Measurements from ENCODE around the gene MTHFD1L. TPM values are rescaled to one million over a fixed set of nuclear protein-coding genes. Genes with fewer than 3 reads are reported as not detected.
A peak's percentile ranks its signal among the peaks of the same experiment; 100 is the strongest.

The MTHFD1L gene
- total RNA-seq, 1 donor from 2014 or later = 10.4 TPM

- no peaks in the 10 kb centered on the region for H3K27me3 ChIP-seq
- no peak for TF ChIP-seq CTCF (IDR thresholded peaks at IDR 0.05)
- DNase-seq (ENCODE audit: low spot score in 2 of 2) = no peak
- H3K27ac ChIP-seq = peak overlapping the region; percentile 49 to 59
- no peak overlapping the region for H3K4me3 ChIP-seq
- H3K9me3 ChIP-seq = no peaks in the 10 kb centered on the region
- intact Hi-C loops (cut with DNase I) = no loop called here
- H3K36me3 ChIP-seq = no peaks in the 10 kb centered on the region
- H3K4me1 ChIP-seq = peaks cover 0 to 15% of the 10 kb centered on the region in 2 donors
Observed at GRCh38 chr6:151101161-151101815, 235.8 kb downstream of the MTHFD1L start.

- intact Hi-C loops (cut with DNase I) = no loop called here
- Histone ChIP-seq H3K36me3 (no peaks in the 10 kb centered on the region), H3K4me3 (no peak overlapping the region), H3K27ac (peak overlapping the region; percentile 49 to 59), H3K9me3 (no peaks in the 10 kb centered on the region), H3K4me1 (peaks cover 0 to 15% of the 10 kb centered on the region in 2 donors), H3K27me3 (no peaks in the 10 kb centered on the region)
- no peak for DNase-seq (ENCODE audit: low spot score in 2 of 2)
- no peak for TF ChIP-seq CTCF (IDR thresholded peaks at IDR 0.05)
Observed at GRCh38 chr6:151101816-151102694, 236.6 kb downstream of the MTHFD1L start.

GRCh38 chr6:151103266-151103665 is 237.8 kb downstream of the MTHFD1L start:
- Histone ChIP-seq H3K27ac (no peak overlapping the region), H3K27me3 (no peaks in the 10 kb centered on the region), H3K36me3 (no peaks in the 10 kb centered on the region), H3K9me3 (no peaks in the 10 kb centered on the region), H3K4me3 (no peak overlapping the region), H3K4me1 (peaks cover 0 to 15% of the 10 kb centered on the region in 2 donors)
- no peak for TF ChIP-seq CTCF (IDR thresholded peaks at IDR 0.05)
- no peak for DNase-seq (ENCODE audit: low spot score in 2 of 2)
- intact Hi-C loops (cut with DNase I) = no loop called here

DNA sequence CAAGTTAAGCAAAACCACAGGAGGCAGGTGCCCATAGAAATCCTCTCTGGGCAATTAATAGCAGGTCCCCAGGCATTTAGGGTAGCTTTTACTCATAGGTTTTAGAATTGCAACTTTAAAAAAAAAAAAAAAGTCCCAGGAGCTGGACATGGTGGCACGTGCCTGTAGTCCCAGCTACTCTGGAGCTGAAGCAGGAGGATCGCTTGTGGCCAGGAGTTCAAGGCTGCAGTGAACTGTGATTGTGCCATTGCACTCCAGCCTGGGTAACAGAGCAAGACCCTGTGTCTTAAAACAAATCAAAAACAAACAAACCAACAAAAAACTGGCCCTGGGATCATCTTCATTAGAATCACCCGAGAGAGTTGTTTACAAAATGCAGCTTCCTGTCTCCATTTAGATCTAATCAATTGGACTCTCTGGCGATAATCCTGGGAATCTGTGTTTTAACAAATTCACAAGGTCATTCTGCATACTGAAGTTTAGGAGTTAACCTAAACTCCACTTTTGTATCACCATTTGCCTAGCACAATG is 242.5 kb downstream of the MTHFD1L start:
- Histone ChIP-seq H3K4me3 (no peak overlapping the region), H3K27me3 (no peaks in the 10 kb centered on the region), H3K36me3 (no peaks in the 10 kb centered on the region), H3K27ac (no peak overlapping the region), H3K4me1 (no peaks in the 10 kb centered on the region), H3K9me3 (no peaks in the 10 kb centered on the region)
- no peak for DNase-seq (ENCODE audit: low spot score in 2 of 2)
- intact Hi-C loops (cut with DNase I) = no loop called here
- TF ChIP-seq CTCF (IDR thresholded peaks at IDR 0.05) = no peak

- no peaks in the 10 kb centered on the region for H3K36me3 ChIP-seq
- no peak overlapping the region for H3K27ac ChIP-seq
- DNase-seq (ENCODE audit: low spot score in 2 of 2) = no peak
- H3K4me3 ChIP-seq = no peak overlapping the region
- intact Hi-C loops (cut with DNase I) = no loop called here
- H3K9me3 ChIP-seq = no peaks in the 10 kb centered on the region
- H3K27me3 ChIP-seq = no peaks in the 10 kb centered on the region
- TF ChIP-seq CTCF (IDR thresholded peaks at IDR 0.05) = no peak
- no peaks in the 10 kb centered on the region for H3K4me1 ChIP-seq
Observed at GRCh38 chr6:151108548-151108947, 243.0 kb downstream of the MTHFD1L start.
